Vagina (tissue), 2 donors: ENCODE measurements around the gene PC.

Experiments
- CTCF ChIP-seq, 3 experiments: fragments of 450-650 bp in 2 of 3; fragments of 200-600 bp in 1 of 3; sonication (generic) in 1 of 3; IDR thresholded peaks; one replicate each; pipeline ENCODE4 v1.5.1; 2017 to 2019; ENCODE audit warnings: antibody characterized with exemption in 3 of 3, mild to moderate bottlenecking in 2 of 3, moderate library complexity in 2 of 3
- POLR2A ChIP-seq, 2 donors: fragments of 450-650 bp; IDR thresholded peaks; one replicate each; pipeline ENCODE4 v1.6.1; 2017; ENCODE audit warnings: antibody characterized with exemption in 2 of 2, mild to moderate bottlenecking in 2 of 2, moderate library complexity in 2 of 2
- POLR2AphosphoS5 ChIP-seq, 2 donors: sonication (generic); formaldehyde crosslinking; IDR thresholded peaks; one replicate each; pipeline ENCODE4 v1.9.0; 2017; ENCODE audit warnings: antibody characterized with exemption in 2 of 2, mild to moderate bottlenecking in 2 of 2, low read depth in 1 of 2; ENCODE audit not compliant: insufficient read depth in 1 of 2

- TF ChIP-seq POLR2A (IDR thresholded peaks at IDR 0.05) (no peak), CTCF (IDR thresholded peaks at IDR 0.05) (no peak), POLR2AphosphoS5 (IDR thresholded peaks at IDR 0.05; ENCODE audit: insufficient read depth in 1 of 2, low read depth in 1 of 2) (no peak)
These were observed 91.6 kb downstream of the PC start for GRCh38 chr11:66866511-66866986.
